AG10803 (cell line): ENCODE data around the gene STAT1.

Source experiments
- DNase-seq: peaks from one replicate; pipeline ENCODE4 v3.0.0; 2010; ENCODE audit warnings: low read depth
- H3K4me3 ChIP-seq: 2 replicates; pipeline ENCODE4 v1.5.1; 2011; ENCODE audit warnings: mild to moderate bottlenecking, low read length, control low read depth
- TF ChIP-seq, protein P1 (sequence below): conservative IDR thresholded peaks from 2 replicates; pipeline ENCODE4 v1.5.1; 2011; ENCODE audit warnings: mild to moderate bottlenecking, low read length, control low read depth, inconsistent platforms

Gene STAT1

GRCh38 chr2:190994148-190994547 lies 19.8 kb downstream of the STAT1 start:
- TF ChIP-seq, protein P1, sequence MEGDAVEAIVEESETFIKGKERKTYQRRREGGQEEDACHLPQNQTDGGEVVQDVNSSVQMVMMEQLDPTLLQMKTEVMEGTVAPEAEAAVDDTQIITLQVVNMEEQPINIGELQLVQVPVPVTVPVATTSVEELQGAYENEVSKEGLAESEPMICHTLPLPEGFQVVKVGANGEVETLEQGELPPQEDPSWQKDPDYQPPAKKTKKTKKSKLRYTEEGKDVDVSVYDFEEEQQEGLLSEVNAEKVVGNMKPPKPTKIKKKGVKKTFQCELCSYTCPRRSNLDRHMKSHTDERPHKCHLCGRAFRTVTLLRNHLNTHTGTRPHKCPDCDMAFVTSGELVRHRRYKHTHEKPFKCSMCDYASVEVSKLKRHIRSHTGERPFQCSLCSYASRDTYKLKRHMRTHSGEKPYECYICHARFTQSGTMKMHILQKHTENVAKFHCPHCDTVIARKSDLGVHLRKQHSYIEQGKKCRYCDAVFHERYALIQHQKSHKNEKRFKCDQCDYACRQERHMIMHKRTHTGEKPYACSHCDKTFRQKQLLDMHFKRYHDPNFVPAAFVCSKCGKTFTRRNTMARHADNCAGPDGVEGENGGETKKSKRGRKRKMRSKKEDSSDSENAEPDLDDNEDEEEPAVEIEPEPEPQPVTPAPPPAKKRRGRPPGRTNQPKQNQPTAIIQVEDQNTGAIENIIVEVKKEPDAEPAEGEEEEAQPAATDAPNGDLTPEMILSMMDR, result no peak
- H3K4me3 ChIP-seq, result no peak overlapping the region
- no peak for DNase-seq

- TF ChIP-seq, protein P1, result no peak
- H3K4me3 ChIP-seq, result no peak overlapping the region
- DNase-seq, result no peak
Measured at GRCh38 chr2:190993292-190993643, 20.7 kb downstream of the STAT1 start.

DNA sequence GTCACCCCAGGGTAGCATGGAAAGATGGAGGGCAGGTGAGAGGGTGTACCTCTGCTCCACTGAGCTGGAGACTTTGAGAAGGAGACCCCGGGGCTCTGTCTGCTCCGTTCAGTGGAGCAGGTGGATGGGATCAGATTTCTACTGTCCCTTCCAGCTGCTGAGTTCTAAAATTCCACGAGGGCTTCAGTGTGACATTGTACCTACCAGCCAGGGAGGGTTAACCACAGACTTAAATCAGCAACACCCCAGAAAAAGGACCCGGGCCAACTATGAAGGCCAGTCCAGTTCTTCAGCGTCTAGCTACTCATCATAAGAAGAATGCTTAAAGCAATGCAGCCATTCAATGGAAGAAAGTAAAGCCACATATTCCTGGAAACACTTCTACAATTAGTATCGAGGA lies 23.8 kb downstream of the STAT1 start:
- TF ChIP-seq, protein P1, result no peak
- no peak overlapping the region for H3K4me3 ChIP-seq
- no peak for DNase-seq

- TF ChIP-seq, protein P1, result no peak
Measured at GRCh38 chr2:190988910-190989309, 25.1 kb downstream of the STAT1 start.

DNA sequence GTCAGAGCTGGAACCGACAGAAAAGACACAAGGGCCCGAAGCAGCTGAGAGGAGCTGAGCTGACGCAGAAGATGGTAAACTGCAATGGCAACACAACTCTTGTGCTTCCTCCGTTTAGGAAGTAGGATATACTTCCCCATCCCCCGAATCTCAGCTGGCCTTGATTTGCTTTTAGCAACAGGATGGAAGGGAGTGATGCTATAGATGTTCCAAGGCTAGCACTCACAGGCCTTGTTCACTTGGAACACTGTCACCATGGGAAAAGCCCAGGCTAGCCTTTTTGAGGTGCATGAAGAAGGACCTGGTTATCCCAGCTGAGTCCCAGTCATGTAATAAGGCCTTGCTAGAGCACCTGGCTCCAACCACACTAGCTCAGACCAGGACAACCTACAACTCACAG lies 26.0 kb downstream of the STAT1 start:
- DNase-seq, result no peak
- H3K4me3 ChIP-seq, result no peak overlapping the region
- TF ChIP-seq, protein P1, result no peak

More at GRCh38 chr2:190988910-190989309, 25.1 kb downstream of the STAT1 start:
- DNase-seq, result no peak
- no peak overlapping the region for H3K4me3 ChIP-seq

- TF ChIP-seq, protein P1, result no peak
- H3K4me3 ChIP-seq, result no peak overlapping the region
- DNase-seq, result no peak
Measured at GRCh38 chr2:190987116-190987515, 26.9 kb downstream of the STAT1 start.

DNA sequence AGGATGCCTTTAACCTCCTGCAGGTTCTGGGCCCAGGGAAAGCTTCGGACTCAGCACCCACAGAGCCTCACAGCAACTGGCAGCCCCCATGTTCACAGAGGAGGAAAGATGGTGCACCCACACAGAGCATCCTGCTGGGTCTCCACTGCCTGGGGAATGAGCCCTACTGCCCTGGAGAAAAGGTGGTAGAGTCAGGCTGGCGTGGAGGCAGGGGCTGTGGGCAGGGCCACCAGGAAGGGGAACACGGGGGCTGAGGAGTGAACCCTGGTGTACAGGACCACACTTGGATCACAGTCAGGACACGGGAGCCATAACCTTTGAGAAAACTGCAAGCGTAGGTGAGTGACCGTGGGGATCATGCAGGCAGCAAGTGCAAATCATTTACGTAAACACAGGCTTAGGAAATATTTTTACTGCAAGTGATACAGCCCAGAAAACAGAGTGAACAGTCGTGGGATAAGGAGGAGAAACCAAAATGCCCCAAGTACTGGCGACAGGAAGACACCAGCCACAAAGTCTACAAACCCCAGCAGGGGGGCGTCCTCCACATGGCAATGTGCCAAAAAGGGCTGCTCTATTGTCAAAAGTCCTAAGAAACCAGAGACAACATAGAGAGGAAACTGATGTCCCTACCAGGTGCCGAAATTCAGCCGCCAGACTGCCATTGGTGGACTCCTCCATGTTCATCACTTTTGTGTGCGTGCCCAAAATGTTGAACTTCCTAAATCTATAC lies 27.6 kb downstream of the STAT1 start:
- H3K4me3 ChIP-seq, result no peak overlapping the region
- DNase-seq, result no peak
- TF ChIP-seq, protein P1, result no peak
